Tibial artery (tissue), 4 donors: ENCODE measurements around the gene CA10.

ENCODE experiments used
- DNase-seq, 2 donors: peaks; one replicate each; pipeline ENCODE4 v3.0.0-alpha.2; 2019
- H3K27ac ChIP-seq, 2 donors: fragments of 200-600 bp; sonication (generic) in 1 of 2; 1 replicate in 1 of 2; 2 replicates in 1 of 2; pipeline ENCODE4 v1.5.1; 2018 to 2019; ENCODE audit warnings: mild to moderate bottlenecking in 1 of 2
- H3K27me3 ChIP-seq, 2 donors: fragments of 200-600 bp; sonication (generic) in 1 of 2; one replicate each; pipeline versions ENCODE4 v1.5.1 to v1.6.0; 2016 to 2019
- H3K36me3 ChIP-seq, 3 donors: fragments of 200-600 bp; sonication (generic) in 2 of 3; one replicate each; pipeline ENCODE4 v1.5.1; 2016 to 2019; ENCODE audit warnings: mild to moderate bottlenecking in 2 of 3
- H3K4me1 ChIP-seq, 4 donors: fragments of 200-600 bp; sonication (generic) in 2 of 4; 1 replicate in 3 of 4; 2 replicates in 1 of 4; pipeline ENCODE4 v1.5.1; 2016 to 2019
- H3K4me3 ChIP-seq, 2 donors: fragments of 200-600 bp; sonication (generic) in 1 of 2; 1 replicate in 1 of 2; 2 replicates in 1 of 2; pipeline ENCODE4 v1.5.1; 2018 to 2019; ENCODE audit warnings: mild to moderate bottlenecking in 2 of 2
- H3K9me3 ChIP-seq, 3 donors: fragments of 200-600 bp; sonication (generic) in 1 of 3; one replicate each; pipeline ENCODE4 v1.5.1; 2016 to 2019
- CTCF ChIP-seq, 2 experiments: fragments of 200-600 bp in 1 of 2; fragments of 450-650 bp in 1 of 2; IDR thresholded peaks; one replicate each; pipeline ENCODE4 v1.5.1; 2017 to 2019; ENCODE audit warnings: antibody characterized with exemption in 2 of 2, mild to moderate bottlenecking in 1 of 2, moderate library complexity in 1 of 2
- intact Hi-C: fragments of 100-400 bp; cut with DNase I; formaldehyde crosslinking; loops from one replicate; pipeline ENCODE4 v1.15.0; 2023; ENCODE audit warnings: low total_unique reads

Gene CA10

DNA sequence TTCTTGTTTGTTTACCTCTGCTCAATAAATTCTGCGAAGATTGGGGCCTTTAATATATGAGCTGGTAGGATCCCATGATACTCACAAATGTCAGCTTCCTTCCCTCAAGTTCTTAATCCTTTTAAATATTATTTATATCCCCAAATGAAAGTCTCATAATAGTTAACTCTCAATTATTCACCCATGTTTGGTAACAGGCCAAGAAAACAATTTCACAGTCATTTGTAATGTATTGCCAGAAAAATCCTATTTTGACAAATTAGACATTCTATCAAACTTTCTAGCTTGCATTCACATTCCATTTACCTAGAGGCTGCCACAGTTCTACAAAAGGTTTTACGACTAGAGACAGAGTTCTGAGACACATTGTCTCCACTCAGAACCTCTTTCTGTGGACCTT, 457.0 kb downstream of the CA10 start:
- TF ChIP-seq CTCF (IDR thresholded peaks at IDR 0.05): no peak
- H3K36me3 ChIP-seq: no peaks in the 10 kb centered on the region
- H3K4me1 ChIP-seq: peaks cover 0 to 15% (median 7%) of the 10 kb centered on the region in 4 donors
- H3K9me3 ChIP-seq: no peaks in the 10 kb centered on the region
- no peaks in the 10 kb centered on the region for H3K27me3 ChIP-seq
- H3K27ac ChIP-seq: no peak overlapping the region
- intact Hi-C loops: no loop called here
- no peak for DNase-seq
- no peak overlapping the region for H3K4me3 ChIP-seq

- Histone ChIP-seq H3K36me3 (no peaks in the 10 kb centered on the region), H3K9me3 (peaks cover 0 to under 1% (median 0%) of the 10 kb centered on the region in 3 donors), H3K4me3 (no peak overlapping the region), H3K27me3 (no peaks in the 10 kb centered on the region), H3K4me1 (peaks cover 0 to 15% (median 7%) of the 10 kb centered on the region in 4 donors), H3K27ac (no peak overlapping the region)
- no peak for DNase-seq
- intact Hi-C loops: no loop called here
- no peak for TF ChIP-seq CTCF (IDR thresholded peaks at IDR 0.05)
These were observed 458.3 kb downstream of the CA10 start for GRCh38 chr17:51700011-51700760.

DNA sequence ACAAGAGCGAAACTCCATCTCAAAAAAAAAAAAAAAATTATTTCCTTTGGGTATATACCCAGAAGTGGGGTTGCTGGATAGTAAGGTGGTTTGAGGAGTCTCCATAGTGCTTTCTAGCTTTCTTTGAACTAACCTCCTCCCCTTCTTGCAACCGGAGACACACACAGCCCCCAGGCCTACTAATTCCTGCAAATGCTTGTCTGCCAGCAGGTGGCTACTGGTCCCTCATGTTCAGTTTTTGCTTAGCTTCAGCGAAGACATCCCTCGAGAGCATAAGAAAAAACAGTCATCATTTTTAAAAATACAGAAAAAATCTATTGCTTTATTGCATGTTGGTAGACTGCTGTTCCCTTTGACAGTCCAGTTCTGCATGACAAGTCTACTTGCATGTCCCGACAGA, 459.2 kb downstream of the CA10 start:
- Histone ChIP-seq H3K4me1 (peaks cover 0 to 12% (median 6%) of the 10 kb centered on the region in 4 donors), H3K9me3 (peaks cover 0 to 6% (median 3%) of the 10 kb centered on the region in 3 donors), H3K27ac (no peak overlapping the region), H3K27me3 (no peaks in the 10 kb centered on the region), H3K4me3 (no peak overlapping the region), H3K36me3 (no peaks in the 10 kb centered on the region)
- DNase-seq: no peak
- intact Hi-C loops: no loop called here
- TF ChIP-seq CTCF (IDR thresholded peaks at IDR 0.05): no peak

DNA sequence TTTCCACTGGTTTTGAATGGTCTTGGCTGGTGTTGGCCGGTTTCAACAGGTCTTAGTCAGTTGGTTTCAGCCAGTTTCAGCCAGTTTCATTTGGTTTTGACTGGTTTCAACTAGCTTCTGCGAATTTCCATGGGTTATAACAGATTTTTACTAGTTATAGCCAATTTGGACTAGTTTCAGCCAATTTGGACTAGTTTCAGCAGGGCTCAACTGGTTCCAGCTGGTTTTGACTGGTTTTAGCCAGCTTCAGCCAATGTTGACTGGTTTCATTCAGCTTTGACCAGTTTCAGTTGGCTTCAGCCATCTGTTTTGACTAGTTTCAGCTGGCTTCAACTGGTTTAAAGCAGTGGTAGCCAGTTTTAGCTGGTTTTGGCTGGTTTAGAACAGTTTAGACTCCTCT, 465.6 kb downstream of the CA10 start:
- Histone ChIP-seq H3K27ac (no peak overlapping the region), H3K9me3 (peaks cover 0 to 6% (median 3%) of the 10 kb centered on the region in 3 donors), H3K36me3 (no peaks in the 10 kb centered on the region), H3K4me3 (no peak overlapping the region), H3K4me1 (no peaks in the 10 kb centered on the region), H3K27me3 (no peaks in the 10 kb centered on the region)
- DNase-seq: no peak
- TF ChIP-seq CTCF (IDR thresholded peaks at IDR 0.05): no peak
- intact Hi-C loops: no loop called here

- no peak for DNase-seq
- Histone ChIP-seq H3K36me3 (no peaks in the 10 kb centered on the region), H3K9me3 (no peaks in the 10 kb centered on the region), H3K27me3 (no peaks in the 10 kb centered on the region), H3K27ac (no peak overlapping the region), H3K4me3 (no peak overlapping the region), H3K4me1 (no peaks in the 10 kb centered on the region)
- intact Hi-C loops: no loop called here
- TF ChIP-seq CTCF (IDR thresholded peaks at IDR 0.05): no peak
These were observed 470.6 kb downstream of the CA10 start for GRCh38 chr17:51687887-51688286.
